ENCODE data around the gene ADARB1.

- TF ChIP-seq TAF1 (IDR thresholded peaks at IDR 0.05; ENCODE audit: borderline replicate concordance, low read depth, low read length) = no peak
- TF ChIP-seq POLR2A (IDR thresholded peaks at IDR 0.05; ENCODE audit: low read depth, low read length) = no peak
These were observed 24.6 kb upstream of the ADARB1 start for GRCh38 chr21:45049714-45050344.

Data from GM12892 (cell line).